NCI-H460 (cell line): Measurements from ENCODE around the gene CNTN4. TPM values are rescaled to one million over a fixed set of nuclear protein-coding genes. Genes with fewer than 3 reads are reported as not detected.

Experiments used
- DNase-seq: peaks from one replicate; pipeline ENCODE4 v3.0.0-alpha.2; 2016; ENCODE audit warnings: low read depth; ENCODE audit errors: extremely low read depth
- total RNA-seq: library from RNA; depleted of rRNA; stranded (reverse); fragments of >200 nt; shearing (Covaris generic); gene quantifications from 2 replicates; pipeline ENCODE4 v1.2.3, GENCODE V29; 2014

Gene CNTN4
- total RNA-seq, 1 experiment from 2014 or later, result 1.6 TPM

DNA sequence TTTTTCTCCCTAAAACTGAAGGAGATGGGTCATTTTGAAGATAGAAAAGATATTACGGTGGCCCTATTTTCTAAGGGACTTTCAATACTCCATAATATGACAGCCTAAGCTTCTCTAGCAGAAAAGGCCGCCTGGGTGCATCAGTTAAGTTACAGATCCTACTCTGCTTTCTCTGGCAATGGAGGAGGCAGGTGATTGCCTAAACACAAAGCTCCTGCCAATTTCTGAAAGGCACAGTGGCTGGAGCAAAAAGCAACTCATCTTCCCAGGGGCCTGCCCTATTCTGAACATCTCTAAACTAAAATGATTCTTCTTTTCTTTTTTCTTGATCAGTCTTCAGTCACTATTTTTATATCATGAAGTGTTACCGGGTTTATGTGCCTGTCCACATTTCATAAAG is 276.7 kb downstream of the CNTN4 start:
- no peak for DNase-seq

DNA sequence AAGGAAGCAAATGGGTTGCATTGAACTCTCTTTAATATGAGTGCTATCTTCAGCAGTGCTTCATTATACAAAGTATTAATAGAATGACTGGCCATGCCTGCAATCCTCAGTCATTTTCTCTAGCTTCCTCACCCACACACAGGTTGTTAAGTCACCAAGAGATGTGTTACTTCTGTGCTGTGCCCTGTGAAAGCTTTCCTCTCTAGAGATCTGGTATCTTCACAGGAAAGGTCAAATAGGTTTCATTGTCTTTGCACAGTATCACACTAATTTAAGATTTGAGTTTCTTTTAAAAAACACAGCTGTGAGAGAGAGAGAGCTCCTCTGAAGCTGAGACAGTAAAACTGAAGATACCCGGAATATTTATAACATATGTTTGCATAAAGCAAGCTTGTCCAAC is 278.6 kb downstream of the CNTN4 start:
- DNase-seq, result no peak

DNA sequence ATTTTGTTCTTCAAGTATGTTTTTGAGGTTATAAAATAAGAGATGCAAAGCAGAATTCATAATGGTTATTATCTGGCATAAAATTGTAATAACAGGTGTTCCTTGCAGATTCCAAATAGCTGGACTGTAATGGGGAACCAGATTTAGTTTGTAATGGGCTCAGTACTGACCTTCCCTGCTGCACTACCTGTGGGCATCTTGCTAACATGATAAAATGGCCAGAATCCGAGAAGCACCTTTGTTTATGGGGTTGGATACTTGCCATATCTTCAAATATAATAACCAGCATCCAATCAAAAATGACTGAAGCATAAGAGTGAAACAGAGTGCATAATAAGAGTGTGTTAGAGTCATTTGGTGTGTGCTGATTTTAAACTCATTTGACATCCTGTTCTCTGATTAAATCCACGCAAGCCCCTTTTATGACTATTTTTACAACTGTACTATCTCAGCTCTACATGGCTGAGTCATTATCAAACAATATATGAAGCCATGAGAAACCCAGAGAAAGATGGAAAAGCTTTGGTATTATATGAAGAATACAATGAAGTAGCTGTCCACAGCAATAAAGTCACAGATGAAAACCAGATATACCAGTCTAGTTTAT is 292.4 kb downstream of the CNTN4 start:
- DNase-seq, result no peak

DNA sequence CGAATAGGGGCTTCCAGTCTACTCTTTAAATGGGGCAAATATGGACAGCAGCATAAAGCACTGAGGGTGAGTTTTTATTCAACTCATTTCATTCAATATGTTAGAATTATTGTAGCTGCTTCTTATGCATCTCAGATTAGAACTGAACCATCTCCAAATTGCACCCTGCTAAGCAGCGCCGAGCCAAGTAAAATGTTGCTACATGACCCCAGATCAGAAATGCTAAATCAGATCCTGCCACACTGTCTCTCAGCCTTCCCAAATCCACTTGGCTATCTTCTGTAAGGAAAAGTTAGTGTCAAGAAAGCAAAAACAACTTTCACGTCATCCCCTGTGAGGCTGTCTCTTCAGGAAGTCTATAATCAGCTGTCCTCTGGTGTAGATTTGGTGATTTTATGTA is 293.2 kb downstream of the CNTN4 start:
- DNase-seq, result no peak

DNA sequence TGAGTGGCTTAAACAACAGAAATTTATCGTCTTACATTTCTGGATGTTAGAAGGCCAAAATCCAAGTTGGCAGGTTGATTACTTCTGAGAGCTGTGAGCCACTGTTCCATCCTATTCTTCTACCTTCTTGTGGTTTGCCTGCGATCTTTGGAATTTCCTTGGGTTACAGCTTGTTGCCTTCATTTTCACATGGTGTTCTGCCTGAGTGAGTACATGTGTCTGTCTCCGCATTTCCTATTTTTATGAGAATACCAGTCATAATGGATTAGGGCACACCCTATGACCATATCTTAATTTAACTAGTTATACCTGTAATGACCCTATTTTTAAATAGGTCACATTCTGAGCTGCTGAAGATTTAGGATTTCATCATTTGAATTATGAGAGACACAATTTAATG is 294.3 kb downstream of the CNTN4 start:
- no peak for DNase-seq

DNA sequence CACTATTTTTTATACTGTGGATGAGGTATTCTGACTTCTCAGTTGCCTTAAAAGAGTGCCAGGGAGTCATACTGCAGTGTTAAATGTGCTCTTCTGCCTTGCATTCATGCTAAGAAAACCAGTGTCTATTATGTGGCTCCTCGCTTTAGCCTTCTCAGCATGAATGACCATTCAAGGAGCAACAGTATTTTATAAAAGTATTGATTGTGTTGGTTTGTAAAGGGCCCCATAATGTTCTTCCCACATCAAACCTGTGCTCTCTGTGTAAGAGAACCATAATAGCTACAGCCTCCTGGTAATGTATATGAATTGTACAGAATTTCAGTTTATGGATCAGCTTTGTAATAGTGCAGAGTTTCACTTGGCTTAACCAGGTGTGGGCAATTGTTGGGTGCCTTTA is 316.4 kb downstream of the CNTN4 start:
- DNase-seq, result no peak

DNA sequence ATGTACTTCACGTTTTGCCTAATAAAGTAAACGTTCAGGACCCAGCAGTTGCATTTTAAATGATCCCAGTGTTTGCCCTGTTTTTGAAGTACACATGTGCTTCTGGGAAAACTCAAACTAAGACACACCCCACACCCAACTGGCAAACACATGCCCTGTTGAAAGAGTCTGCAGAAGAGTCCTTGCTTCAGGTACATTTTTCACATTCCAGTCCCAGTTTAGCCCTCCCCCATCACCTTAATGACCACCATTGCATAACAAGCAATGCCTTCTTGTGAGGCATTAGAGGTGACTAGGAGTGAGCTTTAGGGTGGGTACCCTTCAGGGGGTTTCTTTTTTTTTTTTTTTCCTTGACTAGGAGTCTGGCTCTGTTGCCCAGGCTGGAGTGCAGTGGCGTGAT is 322.3 kb downstream of the CNTN4 start:
- DNase-seq, result no peak

DNA sequence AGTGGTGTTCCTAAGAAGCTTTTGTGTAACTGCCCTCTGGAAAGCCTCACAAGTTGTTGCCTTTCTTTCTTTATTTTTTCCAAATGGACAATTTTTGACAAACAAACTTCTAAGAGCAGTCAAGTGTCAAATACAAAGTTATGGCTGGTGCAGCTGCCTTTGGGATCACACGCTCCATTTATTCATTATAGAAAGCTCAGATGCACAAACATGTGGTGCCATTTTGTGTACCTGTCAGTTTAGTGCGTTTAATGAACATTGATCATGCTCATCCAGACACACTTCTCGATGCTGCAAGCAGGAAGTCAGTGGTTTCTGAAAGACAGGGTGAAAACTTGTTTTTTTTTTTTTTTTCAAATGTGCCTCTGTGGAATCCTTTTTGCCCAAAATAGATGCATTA is 324.5 kb downstream of the CNTN4 start:
- no peak for DNase-seq

DNA sequence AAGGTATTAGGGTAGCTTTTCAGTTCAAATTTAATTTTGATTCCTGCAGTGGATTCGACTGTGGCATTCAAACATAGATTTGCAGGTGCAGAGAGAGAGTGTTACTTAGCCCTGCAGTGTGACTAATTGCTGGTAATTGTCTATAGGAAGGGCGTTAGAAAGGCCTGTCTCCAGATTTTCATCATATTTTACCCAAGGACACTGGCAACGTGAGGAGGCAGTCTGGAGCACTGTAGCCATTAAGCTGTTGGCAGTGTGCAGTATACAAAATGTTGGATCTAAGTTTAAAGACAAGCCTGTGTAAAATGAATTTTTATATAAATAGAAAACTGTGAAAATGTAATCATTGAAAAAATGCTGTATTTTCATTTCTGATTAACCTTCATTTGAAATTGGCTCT is 342.9 kb downstream of the CNTN4 start:
- DNase-seq, result no peak

DNA sequence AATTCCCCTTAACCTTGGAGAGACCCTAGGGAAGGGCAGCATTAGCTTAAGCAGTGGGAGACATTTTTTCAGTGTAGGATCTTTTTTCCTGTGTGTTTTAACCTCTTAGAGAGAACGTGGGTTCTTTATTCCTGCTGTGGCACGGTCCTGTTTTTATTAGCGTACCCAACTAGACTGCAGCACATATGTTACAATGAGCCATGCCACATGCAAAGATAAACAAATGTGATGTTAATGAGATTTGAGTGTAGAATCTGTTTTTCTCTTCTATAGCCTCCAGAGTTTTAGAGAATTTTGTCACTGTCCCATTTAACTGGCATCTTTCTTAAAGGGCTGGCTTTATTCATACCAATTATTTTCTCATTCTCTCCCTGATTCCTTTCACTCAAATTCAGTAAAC is 347.5 kb downstream of the CNTN4 start:
- DNase-seq, result no peak

DNA sequence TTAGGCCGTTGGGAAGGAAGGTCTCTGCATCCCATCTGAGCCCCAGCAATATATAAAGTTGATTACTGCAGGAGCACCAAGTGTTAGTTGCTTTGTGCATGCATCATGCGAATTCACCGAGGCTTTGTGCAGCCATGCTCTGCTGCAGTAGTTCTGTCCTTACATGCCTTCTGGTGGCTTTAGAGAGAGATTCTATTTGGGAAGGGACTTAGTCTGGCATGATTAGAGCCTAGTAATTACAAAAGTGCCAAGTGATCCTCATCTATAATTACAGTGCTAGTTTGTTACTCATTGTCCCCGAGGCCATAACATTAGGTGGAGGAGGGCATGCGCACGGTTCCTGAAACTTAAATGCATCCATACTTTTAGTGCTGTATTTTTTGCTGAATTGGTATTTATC is 353.6 kb downstream of the CNTN4 start:
- DNase-seq, result no peak

DNA sequence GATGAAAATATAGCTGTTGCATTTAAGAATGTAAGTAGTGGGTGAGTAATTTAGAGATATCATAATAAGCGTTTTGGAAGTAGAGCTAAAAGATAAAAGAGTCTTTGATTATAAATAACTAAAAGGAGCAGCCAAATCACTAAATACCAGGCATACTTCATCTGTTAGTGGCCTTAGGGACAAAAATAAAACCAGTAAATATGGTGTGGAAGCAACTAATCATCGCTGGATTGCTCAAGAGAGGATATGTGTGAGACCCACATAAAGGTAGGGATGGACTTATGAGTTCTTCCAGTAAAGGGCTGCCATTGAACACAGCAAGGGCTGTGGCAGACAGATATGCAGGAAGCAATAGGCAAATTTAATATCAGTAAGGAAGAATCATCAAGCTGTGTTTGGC is 356.2 kb downstream of the CNTN4 start:
- no peak for DNase-seq

DNA sequence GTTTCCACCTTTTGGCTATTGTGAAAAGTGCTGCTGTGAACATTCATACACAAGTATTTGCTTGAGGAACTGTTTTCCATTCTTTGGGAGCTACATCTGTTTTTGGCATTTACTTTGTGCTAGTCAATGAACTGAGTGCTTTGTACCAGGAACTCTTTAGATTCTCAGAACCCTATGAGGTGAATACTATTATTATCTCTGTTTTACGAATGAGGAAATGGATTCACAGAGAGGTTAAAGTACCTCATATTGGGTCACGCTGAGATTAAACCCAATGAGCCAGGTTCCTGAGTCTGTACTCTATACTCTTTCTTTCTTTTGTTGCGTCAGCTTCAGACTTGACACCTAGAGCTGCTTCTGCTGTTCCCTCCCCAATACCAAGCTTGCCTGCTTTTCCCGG is 358.1 kb downstream of the CNTN4 start:
- DNase-seq, result no peak

DNA sequence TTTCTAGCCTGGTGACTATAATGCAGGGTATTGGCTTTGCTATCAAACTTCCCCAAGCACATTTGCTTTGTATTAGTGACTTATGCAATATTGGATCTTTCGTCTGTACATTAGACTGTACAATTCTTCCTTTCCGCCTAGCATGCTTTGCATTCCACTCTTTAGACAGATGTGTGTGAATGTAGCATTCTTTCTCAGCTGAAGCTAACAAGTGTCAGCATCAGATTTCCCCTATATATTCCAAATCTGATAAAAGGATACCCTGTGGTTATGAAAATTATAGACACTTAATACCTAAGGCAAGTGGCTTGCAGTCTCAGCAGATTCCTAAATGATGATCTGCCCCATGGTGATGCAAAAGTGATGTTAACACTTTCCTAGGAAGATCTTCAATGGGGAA is 360.1 kb downstream of the CNTN4 start:
- no peak for DNase-seq

DNA sequence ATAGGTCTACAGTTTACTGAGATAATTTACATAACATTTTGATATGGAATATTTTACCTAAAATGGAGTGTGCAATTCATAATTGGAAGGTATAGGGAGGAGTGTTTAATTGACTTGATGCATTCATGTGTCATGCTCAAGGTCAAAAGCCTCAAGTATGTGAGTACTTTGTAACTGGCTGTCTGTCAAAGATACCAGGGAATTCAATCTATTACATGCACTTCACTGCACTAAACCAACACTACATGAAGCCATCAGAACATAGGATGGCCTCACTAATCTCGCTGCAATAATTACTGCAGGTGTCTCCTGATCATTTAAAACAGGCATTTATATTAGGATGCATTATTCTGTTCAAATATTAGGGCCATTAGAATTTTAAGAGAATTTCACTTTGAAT is 367.2 kb downstream of the CNTN4 start:
- DNase-seq, result no peak

DNA sequence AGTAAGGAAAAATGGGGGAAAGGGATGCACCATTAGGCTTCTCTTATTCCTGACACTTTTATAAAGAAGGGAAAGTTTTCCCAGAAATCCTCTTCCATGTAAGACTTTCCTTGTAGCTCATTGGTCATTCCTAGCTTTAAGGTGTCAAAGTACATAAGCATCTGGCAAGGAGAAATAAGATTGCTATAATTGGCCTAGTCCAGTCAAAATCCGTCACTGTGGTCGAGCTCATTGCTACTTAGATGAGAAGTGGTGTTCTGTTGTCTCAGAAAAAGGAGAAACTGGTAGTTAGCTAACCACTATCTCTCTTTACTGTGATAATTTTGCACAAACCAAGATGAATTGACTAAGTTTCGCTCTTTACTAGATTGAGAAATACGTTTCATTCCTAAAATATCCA is 370.1 kb downstream of the CNTN4 start:
- DNase-seq, result no peak

DNA sequence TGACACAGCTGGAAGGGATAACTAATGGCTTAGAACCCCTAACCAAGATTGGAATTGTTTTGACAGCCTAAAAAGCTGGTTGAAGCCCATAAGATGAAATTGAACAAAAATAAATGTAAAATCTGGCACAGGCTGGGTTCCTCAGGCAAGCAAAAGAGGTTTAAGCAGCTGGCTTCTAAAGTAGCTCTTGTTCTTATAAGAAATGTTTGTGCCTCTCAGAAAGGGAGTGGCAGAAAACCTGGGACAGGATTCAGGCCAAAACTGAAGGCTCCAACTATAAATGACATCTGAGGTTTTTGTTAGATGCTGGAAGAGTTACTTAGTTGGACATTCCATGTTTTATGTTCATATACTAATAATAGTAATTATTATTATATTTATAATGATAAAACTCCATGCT is 378.3 kb downstream of the CNTN4 start:
- DNase-seq, result no peak

DNA sequence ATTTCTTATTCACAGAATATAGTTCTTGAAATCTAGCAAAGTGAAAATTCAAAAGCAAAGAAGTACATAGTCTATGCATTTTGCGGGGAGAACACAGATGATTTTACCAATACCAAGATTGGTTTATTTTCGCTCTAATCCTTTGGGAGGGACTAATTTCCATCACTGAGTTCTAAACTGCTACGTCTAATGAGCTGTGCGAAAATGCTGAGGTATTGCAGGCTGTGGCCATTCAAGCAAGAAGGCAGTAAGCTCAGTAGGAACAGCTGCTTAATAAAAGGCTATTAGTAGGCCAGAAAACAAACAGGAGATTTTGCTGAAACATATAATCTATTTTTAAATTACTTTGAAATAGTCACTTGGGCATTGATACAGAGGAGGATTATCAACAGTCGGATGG is 379.0 kb downstream of the CNTN4 start:
- DNase-seq, result no peak

DNA sequence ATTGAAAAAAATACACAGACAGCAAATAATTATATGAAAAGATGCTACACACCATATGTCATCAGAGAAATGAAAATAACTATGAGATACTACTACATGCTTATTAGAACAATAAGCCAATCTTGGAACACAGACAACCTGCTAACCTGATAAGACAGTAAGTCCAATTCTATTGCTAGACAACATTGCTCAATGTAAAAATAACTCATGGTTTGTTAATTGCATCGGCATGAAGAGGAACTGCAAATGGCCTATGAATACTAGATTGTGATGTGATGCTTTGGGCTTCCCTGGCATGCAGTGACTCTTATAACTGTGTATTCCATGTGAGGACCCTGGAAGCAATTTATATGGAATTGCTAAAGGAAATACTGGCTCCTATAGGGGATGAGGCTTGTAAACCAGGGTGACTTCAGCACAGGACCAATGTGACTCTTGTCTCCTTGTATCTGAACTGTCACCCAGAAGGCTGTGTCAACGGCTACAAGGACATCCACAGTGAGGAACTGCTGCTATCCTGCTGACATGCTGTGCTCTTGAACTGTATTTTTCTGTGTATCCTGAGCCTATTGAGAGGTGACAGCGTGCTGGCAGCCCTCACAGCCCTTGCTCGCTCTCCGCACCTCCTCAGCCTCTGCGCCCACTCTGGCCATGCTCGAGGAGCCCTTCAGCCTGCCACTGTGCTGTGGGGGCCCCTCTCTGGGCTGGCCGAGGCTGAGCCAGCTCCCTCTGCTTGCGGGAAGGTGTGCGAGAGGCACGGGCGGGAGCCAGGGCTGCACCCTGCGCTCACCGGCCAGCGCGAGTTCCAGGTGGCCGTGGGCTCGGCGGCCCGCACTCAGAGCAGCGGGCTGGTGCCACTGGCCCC is 385.7 kb downstream of the CNTN4 start:
- DNase-seq, result no peak

DNA sequence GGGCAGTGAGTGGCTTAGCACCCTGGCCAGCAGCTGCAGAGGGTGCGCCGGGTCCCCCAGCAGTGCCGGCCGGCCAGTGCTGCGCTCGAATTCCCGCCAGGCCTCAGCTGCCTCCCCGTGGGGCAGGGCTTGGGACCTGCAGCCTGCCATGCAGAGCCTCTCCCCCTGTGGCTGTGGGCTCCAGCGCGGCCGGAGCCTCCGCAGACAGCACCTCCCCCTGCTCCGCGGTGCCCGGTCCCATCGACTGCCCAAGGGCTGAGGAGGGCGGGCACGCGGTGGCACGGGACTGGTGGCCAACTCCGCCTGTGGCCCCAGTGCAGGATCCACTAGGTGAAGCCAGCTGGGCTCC is 386.3 kb downstream of the CNTN4 start:
- DNase-seq, result no peak

DNA sequence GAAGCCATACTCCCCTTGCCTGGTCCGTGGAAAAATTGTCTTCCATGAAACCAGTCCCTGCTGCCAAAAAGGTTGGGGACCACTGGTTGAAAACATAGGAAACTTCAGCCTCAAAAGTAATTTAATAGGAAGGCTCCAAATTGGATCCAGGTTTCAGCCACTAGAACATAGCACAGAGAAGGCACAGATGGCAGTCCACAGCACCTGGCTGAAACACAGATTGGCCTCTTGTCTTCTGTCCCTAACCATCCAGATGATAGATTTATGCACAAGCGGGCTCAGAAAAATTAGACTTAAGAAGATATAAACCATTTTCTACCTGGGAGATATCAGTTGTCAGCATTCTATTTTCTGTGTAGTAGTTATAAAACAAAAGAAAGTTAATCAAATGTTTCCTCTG is 397.1 kb downstream of the CNTN4 start:
- no peak for DNase-seq

DNA sequence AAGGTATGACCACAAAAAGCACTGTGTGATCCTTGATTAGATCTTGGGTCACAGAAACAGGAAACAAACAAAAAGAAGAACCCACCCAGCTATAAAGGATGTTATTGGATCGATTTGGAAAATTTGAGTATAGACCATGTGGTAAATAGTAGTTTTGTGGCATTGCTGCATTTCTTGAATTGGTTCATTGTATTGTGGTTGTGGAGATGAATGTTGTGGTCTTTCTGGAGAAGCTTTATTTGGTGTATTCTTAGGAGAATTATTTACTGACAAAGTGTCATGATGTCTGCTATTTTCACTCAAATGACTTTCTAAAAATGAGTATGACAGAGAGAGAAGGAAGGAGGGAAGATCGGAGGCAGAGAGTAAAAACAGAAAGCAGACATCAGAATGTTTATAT is 406.2 kb downstream of the CNTN4 start:
- no peak for DNase-seq

DNA sequence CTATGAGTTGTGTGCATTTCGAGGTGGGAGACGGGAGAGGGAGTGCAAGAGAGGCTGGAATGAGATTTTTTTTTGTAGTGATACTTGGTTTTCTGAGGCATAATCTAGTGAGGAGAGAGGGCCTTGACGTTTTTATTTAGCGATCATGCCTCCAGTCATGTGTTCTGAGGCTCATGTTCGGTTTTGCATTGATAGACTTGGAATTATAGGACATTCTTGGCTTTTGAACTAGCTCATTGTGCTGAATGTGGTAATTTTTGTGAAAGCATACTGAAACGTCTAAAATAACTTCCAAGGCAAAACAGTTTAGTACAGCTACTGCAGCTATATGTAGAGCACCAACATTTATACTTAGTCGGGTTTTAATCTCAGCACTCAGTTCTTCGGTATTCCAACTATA is 408.1 kb downstream of the CNTN4 start:
- no peak for DNase-seq
